HepG2 (cell line): ENCODE results near the gene SALL4. TPM values are rescaled to one million over a fixed set of nuclear protein-coding genes. Genes with fewer than 3 reads are reported as not detected.

Experiments used
- ATF7 ChIP-seq, 2 experiments: fragments of 450-650 bp in 1 of 2; sonication (generic) in 1 of 2; formaldehyde crosslinking in 1 of 2; IDR thresholded peaks; 2 replicates each; pipeline versions ENCODE4 v1.4.0 to v1.6.1; 2016 to 2020; ENCODE audit warnings: antibody characterized with exemption in 1 of 2, mild to moderate bottlenecking in 1 of 2, missing genetic modification reagents in 1 of 2
- ATF7-NPFF ChIP-seq: sonication (generic); formaldehyde crosslinking; IDR thresholded peaks from 2 replicates; pipeline ENCODE4 v1.8.1; 2023; ENCODE audit warnings: mild to moderate bottlenecking, low read depth, missing genetic modification reagents, moderate library complexity
- EZH2 ChIP-seq: conservative IDR thresholded peaks from 2 replicates; pipeline ENCODE4 v1.6.1; 2012; ENCODE audit warnings: mild to moderate bottlenecking, low read depth, low read length, moderate library complexity
- GLI4 ChIP-seq: sonication (generic); formaldehyde crosslinking; IDR thresholded peaks from 2 replicates; pipeline ENCODE4 v1.5.1; 2020; ENCODE audit warnings: missing genetic modification reagents, mild to moderate bottlenecking, moderate library complexity, borderline replicate concordance
- GPN1 ChIP-seq: sonication (generic); formaldehyde crosslinking; IDR thresholded peaks from 2 replicates; pipeline ENCODE4 v1.5.1; 2020; ENCODE audit warnings: missing genetic modification reagents, borderline replicate concordance
- ISX ChIP-seq: sonication (generic); formaldehyde crosslinking; conservative IDR thresholded peaks from 2 replicates; pipeline ENCODE4 v1.5.0; 2020; ENCODE audit warnings: missing genetic modification reagents
- MBNL3 ChIP-seq: fragments of 250-450 bp; sonication (Bioruptor Pico); conservative IDR thresholded peaks from 2 replicates; pipeline ENCODE4 v1.8.0; 2022; ENCODE audit warnings: mild to moderate bottlenecking, inconsistent platforms
- MIER3 ChIP-seq: IDR thresholded peaks from 2 replicates; pipeline ENCODE4 v1.6.1; 2016; ENCODE audit warnings: missing compliant biosample characterization, borderline replicate concordance
- NFKB2 ChIP-seq: sonication (generic); formaldehyde crosslinking; IDR thresholded peaks from 2 replicates; pipeline ENCODE4 v1.4.0; 2020; ENCODE audit warnings: missing genetic modification reagents, borderline replicate concordance
- NR2F6 ChIP-seq, 2 experiments: IDR thresholded peaks; 2 replicates each; pipeline ENCODE4 v1.6.1; 2016; ENCODE audit warnings: antibody characterized with exemption in 1 of 2, mild to moderate bottlenecking in 1 of 2
- ZFP36L1 ChIP-seq: sonication (generic); formaldehyde crosslinking; IDR thresholded peaks from 2 replicates; pipeline ENCODE4 v1.8.0; 2022; ENCODE audit warnings: mild to moderate bottlenecking, missing genetic modification reagents, moderate library complexity
- ZFP36L2 ChIP-seq: sonication (generic); formaldehyde crosslinking; IDR thresholded peaks from 2 replicates; pipeline ENCODE4 v1.4.0; 2020; ENCODE audit warnings: missing genetic modification reagents
- ZMYM4 ChIP-seq: sonication (generic); formaldehyde crosslinking; IDR thresholded peaks from 2 replicates; pipeline ENCODE4 v1.8.1; 2023; ENCODE audit warnings: mild to moderate bottlenecking, missing genetic modification reagents
- ZNF12 ChIP-seq: sonication (generic); formaldehyde crosslinking; IDR thresholded peaks from 2 replicates; pipeline ENCODE4 v1.5.0; 2020; ENCODE audit warnings: missing genetic modification reagents
- ZNF138 ChIP-seq: sonication (generic); formaldehyde crosslinking; IDR thresholded peaks from 2 replicates; pipeline ENCODE4 v1.5.0; 2020; ENCODE audit warnings: mild to moderate bottlenecking, low read depth, missing genetic modification reagents
- ZNF430 ChIP-seq: sonication (generic); formaldehyde crosslinking; IDR thresholded peaks from 2 replicates; pipeline ENCODE4 v1.9.0; 2021; ENCODE audit warnings: mild to moderate bottlenecking, missing genetic modification reagents
- ZNF451 ChIP-seq: sonication (generic); formaldehyde crosslinking; IDR thresholded peaks from 2 replicates; pipeline ENCODE4 v1.5.0; 2020; ENCODE audit warnings: mild to moderate bottlenecking, missing genetic modification reagents
- ZNF547 ChIP-seq: sonication (generic); formaldehyde crosslinking; IDR thresholded peaks from 2 replicates; pipeline ENCODE4 v1.5.1; 2020; ENCODE audit warnings: mild to moderate bottlenecking, missing genetic modification reagents
- ZNF652 ChIP-seq: IDR thresholded peaks from 2 replicates; pipeline ENCODE4 v1.6.1; 2016; ENCODE audit warnings: low read depth, borderline replicate concordance
- ZNF780A ChIP-seq: sonication (generic); formaldehyde crosslinking; IDR thresholded peaks from 2 replicates; pipeline ENCODE4 v1.8.0; 2022; ENCODE audit warnings: mild to moderate bottlenecking, missing genetic modification reagents, moderate library complexity
- polyA plus RNA-seq, 8 experiments: library from polyadenylated mRNA; depleted of rRNA in 3 of 8; stranded (reverse) in 7 of 8; unstranded in 1 of 8; fragments of >200 nt; fragmentation: Illumina TruSeq in 4 of 8; extraction: Trizol in 4 of 8; gene quantifications; 2 replicates each; pipeline versions ENCODE4 v1.2.1 to v1.2.3, GENCODE V29; 2011 to 2016; ENCODE audit warnings: low read depth in 4 of 8, missing spikeins in 1 of 8, mixed read lengths in 1 of 8; ENCODE audit not compliant: insufficient read depth in 1 of 8
- total RNA-seq, 5 experiments: library from RNA; depleted of rRNA; stranded (reverse); fragments of >200 nt; fragmentation: Illumina TruSeq; extraction: Trizol; gene quantifications; 2 replicates each; pipeline ENCODE4 v1.2.3, GENCODE V29; 2016; ENCODE audit warnings: low read depth in 1 of 5
- TF ChIP-seq, protein P1 (sequence below): sonication (generic); formaldehyde crosslinking; IDR thresholded peaks from 2 replicates; pipeline ENCODE4 v1.4.0; 2020; ENCODE audit warnings: low read depth, mild to moderate bottlenecking, missing genetic modification reagents
- TF ChIP-seq, protein P2 (sequence below): sonication (generic); formaldehyde crosslinking; conservative IDR thresholded peaks from 2 replicates; pipeline ENCODE4 v1.8.0; 2022; ENCODE audit warnings: low read depth, missing genetic modification reagents
- TF ChIP-seq, protein P3 (sequence below): sonication (generic); formaldehyde crosslinking; IDR thresholded peaks from 2 replicates; pipeline ENCODE4 v1.4.0; 2020; ENCODE audit warnings: mild to moderate bottlenecking, missing genetic modification reagents
- TF ChIP-seq, protein P4 (sequence below): IDR thresholded peaks from 2 replicates; pipeline ENCODE4 v1.6.1; 2012; ENCODE audit warnings: inconsistent platforms
- TF ChIP-seq, protein P5 (sequence below): sonication (generic); formaldehyde crosslinking; IDR thresholded peaks from 2 replicates; pipeline ENCODE4 v1.8.0; 2022; ENCODE audit warnings: mild to moderate bottlenecking, missing genetic modification reagents, moderate library complexity

The SALL4 gene
- total and polyA plus RNA-seq, 2 of the 13 experiments (the other 11 are each of a cell fraction or from before 2014, with no cell fraction given) = 0.33 to 1.8 TPM

DNA sequence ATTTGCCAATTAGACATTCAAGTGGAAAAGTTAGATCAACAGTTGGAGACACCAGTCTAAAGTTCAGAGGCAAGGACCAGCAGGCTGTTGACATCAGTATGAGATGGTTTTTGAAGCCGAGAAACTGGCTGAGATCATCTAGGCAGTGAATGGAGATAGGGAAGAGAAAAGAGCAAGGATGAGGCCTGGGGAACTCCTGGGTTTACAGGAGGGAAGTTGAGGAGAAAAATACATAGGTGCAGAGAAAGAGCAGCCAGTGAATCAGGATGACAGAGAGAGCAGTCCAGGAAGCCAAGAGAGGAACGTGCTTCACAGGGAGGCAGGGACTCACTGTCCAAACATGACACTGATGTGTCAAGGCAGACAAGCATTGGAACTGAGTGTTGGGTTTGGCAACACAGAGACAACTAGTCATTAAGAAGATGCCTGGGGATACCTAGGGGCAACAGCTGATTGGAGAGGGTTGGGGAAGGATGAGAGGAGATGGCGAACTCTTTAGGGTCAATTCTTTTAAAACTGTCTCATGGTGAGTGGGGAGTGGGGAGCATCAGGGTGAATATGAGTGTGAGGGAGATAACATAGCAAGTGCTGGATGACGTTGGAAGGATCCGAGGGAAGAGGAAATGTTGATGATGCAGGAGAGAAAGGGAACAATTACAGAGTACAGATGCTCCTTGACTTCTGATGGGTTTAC is 13.2 kb upstream of the SALL4 start (continued):
- TF ChIP-seq GLI4 (CRISPR knock-in tag) (no peak), ZMYM4 (no peak), ATF7-NPFF (CRISPR knock-in tag) (no peak), ZNF12 (CRISPR knock-in tag) (peak; percentile 71; the same call in 1 of the 2 replicates), NR2F6 (IDR thresholded peaks at IDR 0.05) (no peak), NR2F6 (CRISPR knock-in tag; IDR thresholded peaks at IDR 0.05) (no peak), ZFP36L2 (CRISPR knock-in tag) (no peak), ZNF430 (peak; percentile 23; the same call in 1 of the 2 replicates), ATF7 (IDR thresholded peaks at IDR 0.05) (no peak), ATF7 (CRISPR knock-in tag; IDR thresholded peaks at IDR 0.05) (no peak), ZNF652 (CRISPR knock-in tag) (no peak), ZNF780A (CRISPR knock-in tag) (no peak), MBNL3 (CRISPR knock-in tag) (no peak), MIER3 (CRISPR knock-in tag) (peak; percentile 30; the same call in 1 of the 2 replicates), ZFP36L1 (peak; percentile 33; the same call in 1 of the 2 replicates), ZNF547 (CRISPR knock-in tag) (0 out of 2 replicates have a peak, but pooled peaks have one; percentile 61), NFKB2 (CRISPR knock-in tag) (no peak), EZH2 (no peak), ZNF138 (CRISPR knock-in tag) (no peak), ISX (no peak), ZNF451 (CRISPR knock-in tag) (0 out of 2 replicates have a peak, but pooled peaks have one; percentile 57), GPN1 (no peak)
- TF ChIP-seq, protein P1, sequence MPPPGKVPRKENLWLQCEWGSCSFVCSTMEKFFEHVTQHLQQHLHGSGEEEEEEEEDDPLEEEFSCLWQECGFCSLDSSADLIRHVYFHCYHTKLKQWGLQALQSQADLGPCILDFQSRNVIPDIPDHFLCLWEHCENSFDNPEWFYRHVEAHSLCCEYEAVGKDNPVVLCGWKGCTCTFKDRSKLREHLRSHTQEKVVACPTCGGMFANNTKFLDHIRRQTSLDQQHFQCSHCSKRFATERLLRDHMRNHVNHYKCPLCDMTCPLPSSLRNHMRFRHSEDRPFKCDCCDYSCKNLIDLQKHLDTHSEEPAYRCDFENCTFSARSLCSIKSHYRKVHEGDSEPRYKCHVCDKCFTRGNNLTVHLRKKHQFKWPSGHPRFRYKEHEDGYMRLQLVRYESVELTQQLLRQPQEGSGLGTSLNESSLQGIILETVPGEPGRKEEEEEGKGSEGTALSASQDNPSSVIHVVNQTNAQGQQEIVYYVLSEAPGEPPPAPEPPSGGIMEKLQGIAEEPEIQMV (CRISPR knock-in tag) = 0 out of 2 replicates have a peak, but pooled peaks have one; percentile 43
- TF ChIP-seq, protein P2, sequence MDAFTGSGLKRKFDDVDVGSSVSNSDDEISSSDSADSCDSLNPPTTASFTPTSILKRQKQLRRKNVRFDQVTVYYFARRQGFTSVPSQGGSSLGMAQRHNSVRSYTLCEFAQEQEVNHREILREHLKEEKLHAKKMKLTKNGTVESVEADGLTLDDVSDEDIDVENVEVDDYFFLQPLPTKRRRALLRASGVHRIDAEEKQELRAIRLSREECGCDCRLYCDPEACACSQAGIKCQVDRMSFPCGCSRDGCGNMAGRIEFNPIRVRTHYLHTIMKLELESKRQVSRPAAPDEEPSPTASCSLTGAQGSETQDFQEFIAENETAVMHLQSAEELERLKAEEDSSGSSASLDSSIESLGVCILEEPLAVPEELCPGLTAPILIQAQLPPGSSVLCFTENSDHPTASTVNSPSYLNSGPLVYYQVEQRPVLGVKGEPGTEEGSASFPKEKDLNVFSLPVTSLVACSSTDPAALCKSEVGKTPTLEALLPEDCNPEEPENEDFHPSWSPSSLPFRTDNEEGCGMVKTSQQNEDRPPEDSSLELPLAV (CRISPR knock-in tag) = no peak
- TF ChIP-seq, protein P3, sequence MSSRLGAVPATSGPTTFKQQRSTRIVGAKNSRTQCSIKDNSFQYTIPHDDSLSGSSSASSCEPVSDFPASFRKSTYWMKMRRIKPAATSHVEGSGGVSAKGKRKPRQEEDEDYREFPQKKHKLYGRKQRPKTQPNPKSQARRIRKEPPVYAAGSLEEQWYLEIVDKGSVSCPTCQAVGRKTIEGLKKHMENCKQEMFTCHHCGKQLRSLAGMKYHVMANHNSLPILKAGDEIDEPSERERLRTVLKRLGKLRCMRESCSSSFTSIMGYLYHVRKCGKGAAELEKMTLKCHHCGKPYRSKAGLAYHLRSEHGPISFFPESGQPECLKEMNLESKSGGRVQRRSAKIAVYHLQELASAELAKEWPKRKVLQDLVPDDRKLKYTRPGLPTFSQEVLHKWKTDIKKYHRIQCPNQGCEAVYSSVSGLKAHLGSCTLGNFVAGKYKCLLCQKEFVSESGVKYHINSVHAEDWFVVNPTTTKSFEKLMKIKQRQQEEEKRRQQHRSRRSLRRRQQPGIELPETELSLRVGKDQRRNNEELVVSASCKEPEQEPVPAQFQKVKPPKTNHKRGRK (CRISPR knock-in tag) = no peak
- TF ChIP-seq, protein P4, sequence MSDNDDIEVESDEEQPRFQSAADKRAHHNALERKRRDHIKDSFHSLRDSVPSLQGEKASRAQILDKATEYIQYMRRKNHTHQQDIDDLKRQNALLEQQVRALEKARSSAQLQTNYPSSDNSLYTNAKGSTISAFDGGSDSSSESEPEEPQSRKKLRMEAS = peak; percentile 60; the same call in 1 of the 2 replicates
- TF ChIP-seq, protein P5, sequence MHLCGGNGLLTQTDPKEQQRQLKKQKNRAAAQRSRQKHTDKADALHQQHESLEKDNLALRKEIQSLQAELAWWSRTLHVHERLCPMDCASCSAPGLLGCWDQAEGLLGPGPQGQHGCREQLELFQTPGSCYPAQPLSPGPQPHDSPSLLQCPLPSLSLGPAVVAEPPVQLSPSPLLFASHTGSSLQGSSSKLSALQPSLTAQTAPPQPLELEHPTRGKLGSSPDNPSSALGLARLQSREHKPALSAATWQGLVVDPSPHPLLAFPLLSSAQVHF (CRISPR knock-in tag) = no peak
